Measurements from ENCODE around the gene CFAP74. TPM values are rescaled to one million over a fixed set of nuclear protein-coding genes. Genes with fewer than 3 reads are reported as not detected.

The CFAP74 gene
- total and polyA plus RNA-seq, 2 of the 13 experiments (the other 11 are each of a cell fraction or from before 2014, with no cell fraction given), result 0.27 to 0.62 TPM

GRCh38 chr1:1920608-1921458, 82.8 kb downstream of the CFAP74 start (continued):
- TF ChIP-seq ZNF407 (CRISPR knock-in tag; IDR thresholded peaks at IDR 0.05; ENCODE audit: not compliant biosample characterization), result peak; percentile 72
- TF ChIP-seq GZF1 (CRISPR knock-in tag; IDR thresholded peaks at IDR 0.05), result no peak
- no peak for TF ChIP-seq CBX1 (IDR thresholded peaks at IDR 0.05; ENCODE audit: low read depth)
- TF ChIP-seq, protein P1, sequence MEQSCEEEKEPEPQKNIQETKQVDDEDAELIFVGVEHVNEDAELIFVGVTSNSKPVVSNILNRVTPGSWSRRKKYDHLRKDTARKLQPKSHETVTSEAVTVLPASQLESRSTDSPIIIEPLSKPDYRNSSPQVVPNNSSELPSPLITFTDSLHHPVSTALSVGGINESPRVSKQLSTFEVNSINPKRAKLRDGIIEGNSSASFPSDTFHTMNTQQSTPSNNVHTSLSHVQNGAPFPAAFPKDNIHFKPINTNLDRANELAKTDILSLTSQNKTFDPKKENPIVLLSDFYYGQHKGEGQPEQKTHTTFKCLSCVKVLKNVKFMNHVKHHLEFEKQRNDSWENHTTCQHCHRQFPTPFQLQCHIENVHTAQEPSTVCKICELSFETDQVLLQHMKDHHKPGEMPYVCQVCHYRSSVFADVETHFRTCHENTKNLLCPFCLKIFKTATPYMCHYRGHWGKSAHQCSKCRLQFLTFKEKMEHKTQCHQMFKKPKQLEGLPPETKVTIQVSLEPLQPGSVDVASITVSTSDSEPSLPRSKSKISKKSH (CRISPR knock-in tag; IDR thresholded peaks at IDR 0.05; ENCODE audit: borderline replicate concordance), result no peak; the same call in 1 of the 2 replicates
- TF ChIP-seq, protein P2, sequence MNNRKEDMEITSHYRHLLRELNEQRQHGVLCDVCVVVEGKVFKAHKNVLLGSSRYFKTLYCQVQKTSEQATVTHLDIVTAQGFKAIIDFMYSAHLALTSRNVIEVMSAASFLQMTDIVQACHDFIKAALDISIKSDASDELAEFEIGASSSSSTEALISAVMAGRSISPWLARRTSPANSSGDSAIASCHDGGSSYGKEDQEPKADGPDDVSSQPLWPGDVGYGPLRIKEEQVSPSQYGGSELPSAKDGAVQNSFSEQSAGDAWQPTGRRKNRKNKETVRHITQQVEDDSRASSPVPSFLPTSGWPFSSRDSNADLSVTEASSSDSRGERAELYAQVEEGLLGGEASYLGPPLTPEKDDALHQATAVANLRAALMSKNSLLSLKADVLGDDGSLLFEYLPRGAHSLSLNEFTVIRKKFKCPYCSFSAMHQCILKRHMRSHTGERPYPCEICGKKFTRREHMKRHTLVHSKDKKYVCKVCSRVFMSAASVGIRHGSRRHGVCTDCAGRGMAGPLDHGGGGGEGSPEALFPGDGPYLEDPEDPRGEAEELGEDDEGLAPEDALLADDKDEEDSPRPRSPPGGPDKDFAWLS (CRISPR knock-in tag; IDR thresholded peaks at IDR 0.05; ENCODE audit: borderline replicate concordance), result 0 out of 2 replicates have a peak, but pooled peaks have one; percentile 50
- 0 out of 2 replicates have a peak, but pooled peaks have one; percentile 58 for TF ChIP-seq ZNF138 (CRISPR knock-in tag; IDR thresholded peaks at IDR 0.05; ENCODE audit: low read depth)
- no peak for TF ChIP-seq CBX5 (CRISPR knock-in tag; IDR thresholded peaks at IDR 0.05; ENCODE audit: borderline replicate concordance)
- TF ChIP-seq YEATS4 (CRISPR knock-in tag; IDR thresholded peaks at IDR 0.05; ENCODE audit: borderline replicate concordance), result 0 out of 2 replicates have a peak, but pooled peaks have one; percentile 19
- TF ChIP-seq NONO (IDR thresholded peaks at IDR 0.05), result no peak
- TF ChIP-seq NONO (CRISPR knock-in tag; conservative IDR thresholded peaks at IDR 0.05), result no peak; the same call in 1 of the 2 replicates
- TF ChIP-seq ZNF24 (IDR thresholded peaks at IDR 0.05), result no peak
- TF ChIP-seq IRX3 (CRISPR knock-in tag; IDR thresholded peaks at IDR 0.05; ENCODE audit: borderline replicate concordance, low read depth), result 0 out of 2 replicates have a peak, but pooled peaks have one; percentile 45
- peak; percentile 23; the same call in 1 of the 2 replicates for TF ChIP-seq ZNF772 (CRISPR knock-in tag; IDR thresholded peaks at IDR 0.05)
- TF ChIP-seq ZFP82 (CRISPR knock-in tag; IDR thresholded peaks at IDR 0.05; ENCODE audit: borderline replicate concordance), result no peak
- TF ChIP-seq WIZ (CRISPR knock-in tag; IDR thresholded peaks at IDR 0.05), result no peak
- TF ChIP-seq MED13 (CRISPR knock-in tag; IDR thresholded peaks at IDR 0.05), result no peak
- TF ChIP-seq ZNF660 (CRISPR knock-in tag; IDR thresholded peaks at IDR 0.05; ENCODE audit: borderline replicate concordance, low read depth), result no peak
- TF ChIP-seq ZNF720 (CRISPR knock-in tag; IDR thresholded peaks at IDR 0.05), result no peak

All from HepG2 (cell line).